ENCODE data around the gene RPS8.
"Not testable (repeated sequence)": the region's sequence is repeated elsewhere in the genome, so short reads cannot be mapped to it uniquely, and the experiment has no call there.

The RPS8 gene

DNA sequence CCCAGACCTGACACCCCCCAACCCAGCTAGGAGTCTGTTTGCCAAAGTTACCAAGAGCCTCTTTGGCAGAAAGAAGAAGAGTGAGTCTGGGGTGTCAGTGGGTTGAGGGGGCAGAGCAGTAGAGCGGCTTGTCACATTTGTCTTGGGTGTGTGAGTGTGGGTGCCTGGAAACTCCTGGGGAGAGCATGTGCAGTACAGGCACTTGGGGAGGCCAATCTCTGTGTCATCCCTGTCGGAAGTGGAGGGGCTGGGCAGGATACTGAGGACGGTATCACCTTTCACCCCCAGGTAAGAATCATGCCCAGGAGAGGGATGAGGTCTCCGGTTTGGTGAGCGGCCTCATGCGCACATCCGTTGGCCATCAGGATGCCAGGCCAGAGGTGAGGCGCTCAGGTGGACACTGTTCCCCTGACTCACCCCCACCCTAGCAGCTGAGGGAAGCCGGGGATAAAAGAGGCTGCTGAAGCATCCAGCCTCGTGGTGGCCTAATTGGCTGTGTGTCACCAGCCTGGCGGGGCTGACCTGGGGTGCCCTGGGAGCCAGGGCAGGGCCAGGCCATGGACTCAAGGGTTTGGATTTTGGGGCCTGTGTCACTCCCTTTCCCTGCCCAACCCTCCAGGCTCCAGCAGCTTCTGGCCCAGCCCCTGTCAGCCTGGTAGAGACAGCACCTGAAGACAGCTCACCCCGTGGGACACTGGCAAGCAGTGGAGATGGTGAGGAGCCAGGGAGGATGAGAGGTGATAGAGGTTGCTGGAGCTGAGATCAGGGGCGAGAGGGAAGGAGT, 28.2 kb downstream of the RPS8 start:
- no peak for DNase-seq

GRCh38 chr1:44805311-44806024, 30.1 kb downstream of the RPS8 start:
- no peak for DNase-seq

DNA sequence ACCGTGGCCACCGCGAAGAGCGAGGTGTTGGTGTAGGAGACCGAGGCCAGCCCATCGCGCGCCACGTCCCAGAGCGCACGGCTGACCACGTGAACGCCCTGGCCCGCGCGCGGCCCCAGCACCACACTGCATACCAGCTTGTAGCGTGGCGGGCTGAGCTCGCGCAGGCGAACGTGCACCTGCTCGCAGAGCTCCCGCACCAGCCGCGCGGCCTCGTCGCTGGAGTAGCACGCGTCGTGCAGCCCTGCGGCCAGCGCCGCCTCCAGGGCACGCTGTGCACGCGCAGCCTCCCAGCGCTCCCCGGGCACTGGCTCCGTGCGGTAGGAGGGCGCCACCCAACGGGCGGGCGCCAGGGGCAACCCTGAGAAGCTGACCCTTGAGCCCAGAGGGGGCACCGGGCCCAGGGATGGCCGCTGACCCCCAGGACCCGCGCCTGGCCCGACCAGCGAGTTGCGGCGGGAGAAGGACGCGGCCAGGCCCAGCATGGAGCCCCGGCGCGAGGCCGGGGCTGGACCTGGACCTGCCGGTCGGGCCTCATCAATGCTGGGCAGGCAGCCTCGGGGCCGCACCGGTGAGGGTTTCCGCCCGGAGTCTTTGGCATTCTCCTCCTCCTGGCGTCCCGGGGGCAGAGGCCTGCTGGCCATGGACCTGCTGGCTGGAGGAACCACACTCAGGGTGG, 30.8 kb downstream of the RPS8 start:
- DNase-seq = no peak

DNA sequence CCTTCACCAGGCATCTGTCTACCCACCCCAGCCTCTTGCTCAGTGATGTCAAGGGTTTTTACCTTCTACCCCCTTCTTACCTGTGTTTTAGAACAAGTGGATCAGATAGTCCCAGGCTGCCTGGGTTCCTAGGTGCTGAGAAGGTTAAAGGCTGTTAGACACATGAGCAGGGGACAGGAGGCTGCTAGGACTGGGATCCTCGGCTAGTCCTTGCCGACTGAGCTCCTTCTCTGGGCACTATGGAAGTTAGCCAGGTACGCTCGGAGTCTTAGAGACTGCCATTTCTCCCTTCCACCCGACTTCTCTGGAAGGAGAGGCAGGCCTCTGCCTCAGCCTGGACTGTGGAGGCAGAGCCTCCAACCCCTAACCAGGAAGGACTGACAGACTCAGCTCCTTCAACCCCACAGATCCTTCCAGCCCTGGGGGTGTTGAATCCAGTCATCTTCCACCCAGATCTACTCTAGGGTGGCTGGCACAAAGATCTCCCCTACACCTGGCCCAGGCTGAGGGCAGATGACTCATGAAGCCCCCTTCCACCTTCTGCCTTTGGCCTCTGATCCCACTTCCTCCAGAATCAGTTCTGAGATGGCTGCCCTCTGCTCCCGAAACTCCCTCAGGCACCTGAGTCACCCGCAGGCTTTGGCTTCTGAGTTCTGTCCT, 31.5 kb downstream of the RPS8 start, which contains the start of gene DYNLT4:
Gene DYNLT4 (minus strand): TSS at position 648 of the 660 bp plus-strand sequence. CDS start 683 bp downstream, outside the sequence.
- DNase-seq = no peak

DNA sequence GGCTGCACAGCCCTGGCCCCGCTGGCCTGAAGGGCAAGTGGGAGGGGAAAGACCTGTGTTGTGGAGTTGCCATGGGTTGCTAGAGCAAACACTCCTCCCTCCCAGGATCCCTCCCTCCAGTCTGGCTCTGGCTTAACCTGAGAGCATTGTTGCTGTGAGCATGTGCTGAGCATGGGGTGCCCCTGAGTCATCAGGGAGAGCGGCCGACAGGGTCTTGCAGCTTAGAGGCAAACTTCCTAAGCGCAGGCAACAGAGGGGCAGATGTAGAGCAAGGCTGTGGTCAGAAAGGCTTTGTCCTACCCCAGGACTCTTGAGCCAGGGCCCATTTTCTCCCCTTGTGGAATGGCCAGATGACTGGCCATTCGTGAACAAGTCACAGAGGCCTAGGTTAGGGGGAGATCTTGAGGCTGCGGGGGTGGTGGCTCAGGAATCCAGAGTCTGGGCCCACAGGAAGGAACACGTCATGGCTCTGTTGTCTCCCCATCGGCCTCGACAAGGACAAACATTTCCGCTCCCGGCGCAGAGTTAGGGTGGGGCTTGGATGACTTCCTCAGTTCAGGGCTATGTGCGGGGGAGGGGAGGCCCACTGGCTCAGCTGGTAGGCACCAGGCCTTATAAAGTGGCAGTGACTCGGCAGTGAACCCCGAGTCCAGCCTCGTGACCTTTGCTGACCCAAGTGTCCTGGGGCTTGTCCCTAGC, 32.2 kb downstream of the RPS8 start:
- no peak for DNase-seq

DNA sequence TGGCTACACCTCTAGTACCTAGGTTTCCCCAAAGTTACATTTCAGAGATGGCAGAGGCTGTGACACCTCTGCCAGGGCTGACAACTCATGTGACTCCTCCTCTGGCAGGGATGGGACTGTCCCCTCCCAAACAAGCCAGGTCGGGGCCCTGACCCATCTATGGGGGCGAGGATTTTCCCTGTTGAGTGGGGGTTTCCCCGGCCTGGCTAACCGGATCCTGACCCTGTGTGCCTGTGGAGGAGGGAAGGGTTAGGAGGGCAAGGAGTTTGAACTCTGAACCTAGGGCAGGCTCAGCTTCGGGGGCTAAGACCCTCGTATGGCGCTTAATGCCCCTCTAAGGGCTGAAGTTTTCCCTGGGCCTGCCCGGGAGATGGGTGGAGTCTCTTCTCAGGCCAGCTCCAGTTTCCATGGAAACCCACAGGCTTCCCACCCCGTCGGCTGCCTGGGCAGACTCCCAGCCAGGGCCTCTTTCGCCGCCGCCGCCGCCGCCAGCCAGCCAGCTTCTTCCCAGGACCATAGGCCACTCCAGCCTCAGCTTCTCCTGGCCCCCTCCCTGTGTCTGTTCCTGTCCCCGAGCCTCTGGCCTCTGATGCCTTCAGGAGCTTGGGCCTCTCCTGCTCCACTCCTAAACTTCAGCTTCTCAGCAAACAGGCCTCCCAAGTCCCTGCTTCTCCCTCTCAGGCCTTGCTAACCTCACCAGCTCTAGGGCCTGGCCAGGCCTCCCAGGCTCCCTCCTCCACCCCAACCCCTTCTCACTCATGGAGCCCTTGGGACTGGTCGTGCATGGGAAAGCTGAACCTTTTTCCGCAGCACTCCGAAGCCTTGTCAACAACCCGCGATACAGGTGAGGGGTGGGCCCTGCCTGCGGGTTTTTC, 33.0 kb downstream of the RPS8 start, which contains the start of gene BTBD19:
Gene BTBD19 (plus strand): TSS at position 461 of the 875 bp plus-strand sequence. CDS start 298 bp downstream, at position 759.
- DNase-seq = no peak

- no peak for DNase-seq
Observed at GRCh38 chr1:44808938-44809917, 33.9 kb downstream of the RPS8 start.

- DNase-seq = no peak
Observed at GRCh38 chr1:44810101-44810761, 34.9 kb downstream of the RPS8 start.

DNA sequence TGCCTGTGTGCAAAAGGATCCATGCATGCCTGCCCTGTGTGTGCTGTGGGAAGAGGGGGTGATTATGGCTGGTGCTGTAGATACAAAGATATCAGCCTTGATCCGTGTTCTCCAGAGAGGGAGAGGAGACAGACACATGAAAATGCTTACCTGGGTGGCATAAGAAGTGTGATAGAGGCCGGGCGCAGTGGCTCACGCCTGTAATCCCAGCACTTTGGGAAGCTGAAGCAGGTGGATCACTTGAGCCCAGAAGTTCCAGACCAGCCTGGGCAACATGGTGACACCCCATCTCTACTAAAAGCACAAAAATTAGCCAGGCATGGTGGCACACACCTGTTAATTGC, 35.4 kb downstream of the RPS8 start:
- DNase-seq = not testable (repeated sequence)

- DNase-seq = no peak
Observed at GRCh38 chr1:44811234-44811633, 35.9 kb downstream of the RPS8 start.

GRCh38 chr1:44812822-44813543, 37.6 kb downstream of the RPS8 start:
- no peak for DNase-seq

GRCh38 chr1:44815926-44816325, 40.6 kb downstream of the RPS8 start:
- DNase-seq = not testable (repeated sequence)

DNA sequence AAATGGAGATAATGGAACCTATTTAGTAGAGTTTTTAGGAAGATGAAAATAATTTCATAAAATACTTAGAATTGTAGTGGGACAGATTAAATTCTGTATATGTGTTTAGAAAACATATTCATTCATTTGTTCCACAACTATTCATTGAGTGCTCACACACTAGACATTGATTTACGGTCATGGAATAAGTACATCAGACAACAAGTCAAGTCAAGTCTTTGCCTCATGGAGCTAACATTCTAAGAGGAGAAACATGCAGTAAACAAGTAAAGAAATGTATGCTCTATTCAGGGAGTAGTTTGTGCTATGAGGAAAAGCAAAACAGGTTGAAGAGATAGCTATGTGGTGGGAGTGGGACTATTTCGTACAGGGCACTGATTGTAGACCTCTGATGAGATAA, 42.0 kb downstream of the RPS8 start:
- no peak for DNase-seq

- DNase-seq = no peak
Observed at GRCh38 chr1:44817771-44818495, 42.6 kb downstream of the RPS8 start.

DNA sequence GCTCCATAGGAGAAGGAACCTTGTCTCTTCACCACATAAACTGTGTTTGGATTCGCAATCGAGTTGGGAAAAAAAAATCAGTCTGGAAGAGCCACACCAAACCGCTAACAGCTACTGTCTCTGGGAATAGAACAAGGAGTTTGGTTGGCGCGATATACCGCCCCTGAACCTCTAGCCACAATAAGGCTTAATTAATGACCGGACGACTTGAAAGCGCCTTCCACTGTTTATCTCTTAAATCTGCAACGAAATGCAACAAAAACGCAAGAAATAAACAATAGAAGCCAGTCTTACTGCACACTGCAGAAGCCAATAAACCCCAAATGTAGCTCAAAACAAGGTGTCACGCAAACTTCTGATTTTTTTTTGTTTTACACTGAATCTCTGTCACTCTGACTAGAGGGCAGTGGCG, 43.9 kb downstream of the RPS8 start:
- no peak for DNase-seq

DNA sequence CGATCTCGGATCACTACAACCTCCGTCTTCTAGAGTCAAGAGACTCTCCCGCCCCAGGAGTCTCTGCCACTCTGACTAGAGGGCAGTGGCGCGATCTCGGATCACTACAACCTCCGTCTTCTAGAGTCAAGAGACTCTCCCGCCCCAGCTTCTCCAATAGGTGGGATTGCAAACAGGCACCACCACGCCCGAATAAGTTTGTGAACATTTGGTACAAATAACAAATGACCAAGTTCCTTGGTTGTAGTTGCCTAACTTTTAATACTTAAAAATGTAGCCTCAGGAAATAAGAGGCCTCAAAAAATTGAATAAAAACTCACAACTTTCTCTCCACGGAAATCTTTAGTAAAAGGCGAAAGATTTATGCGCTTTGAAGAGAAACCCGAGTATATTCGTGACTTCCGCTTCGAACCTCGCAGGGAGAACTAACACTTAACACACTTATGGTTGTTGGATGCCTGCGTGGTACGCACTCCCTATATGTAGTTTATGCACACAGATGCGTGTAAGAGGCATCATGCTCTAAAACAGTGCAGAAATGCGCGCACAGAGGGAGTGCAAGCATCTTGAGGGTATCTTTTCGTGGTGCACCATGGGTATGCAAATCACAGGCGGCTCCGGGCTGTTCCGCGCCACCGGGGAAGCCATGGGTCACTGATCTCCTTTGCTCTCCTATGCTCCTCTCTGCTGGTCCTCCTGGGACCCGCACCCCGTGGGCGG, 44.4 kb downstream of the RPS8 start:
- peak; percentile 82 for DNase-seq
